Keratinocyte (primary cell): ENCODE measurements around the gene TUFM. TPM values are rescaled to one million over a fixed set of nuclear protein-coding genes. Genes with fewer than 3 reads are reported as not detected.

ENCODE experiments used
- DNase-seq: peaks from one replicate; pipeline ENCODE4 v3.0.0-alpha.2; 2011; ENCODE audit warnings: low read depth, missing footprints, low spot score
- FAIRE-seq: peaks from 2 replicates; lab custom pipeline; 2011; peaks lifted over from hg19 to GRCh38; lab: Jason Lieb, UNC
- H2AFZ ChIP-seq: 2 replicates; pipeline ENCODE4 v1.6.0; 2012; ENCODE audit warnings: low read length, control low read depth, inconsistent platforms; ENCODE audit not compliant: control insufficient read depth
- H3K27ac ChIP-seq: 2 replicates; pipeline ENCODE4 v1.5.1; 2011; ENCODE audit warnings: low read length; ENCODE audit not compliant: control insufficient read depth, insufficient read depth
- H3K27me3 ChIP-seq: 3 replicates; pipeline ENCODE4 v1.6.0; 2011; ENCODE audit warnings: low read length; ENCODE audit not compliant: control insufficient read depth, insufficient read depth; ENCODE audit errors: extremely low read depth
- H3K36me3 ChIP-seq, 2 experiments: 2 replicates in 1 of 2; 3 replicates in 1 of 2; pipeline ENCODE4 v1.5.1; 2011; ENCODE audit warnings: low read length in 2 of 2, mild to moderate bottlenecking in 1 of 2; ENCODE audit not compliant: control insufficient read depth in 2 of 2, insufficient read depth in 2 of 2; ENCODE audit errors: extremely low read depth in 1 of 2
- H3K4me1 ChIP-seq: 3 replicates; pipeline ENCODE4 v1.5.1; 2011; ENCODE audit warnings: low read length; ENCODE audit not compliant: control insufficient read depth, insufficient read depth; ENCODE audit errors: extremely low read depth
- H3K4me2 ChIP-seq: 3 replicates; pipeline ENCODE4 v1.6.0; 2011; ENCODE audit warnings: low read depth, low read length; ENCODE audit not compliant: control insufficient read depth, insufficient read depth; ENCODE audit errors: extremely low read depth
- H3K4me3 ChIP-seq, 3 experiments: fragments of 200-600 bp in 1 of 3; sonication (generic) in 1 of 3; 2 replicates in 2 of 3; 3 replicates in 1 of 3; pipeline ENCODE4 v1.5.1; 2011 to 2016; ENCODE audit warnings: low read length in 3 of 3, mild to moderate bottlenecking in 3 of 3, control low read depth in 2 of 3, inconsistent platforms in 1 of 3, low read depth in 1 of 3, mixed read lengths in 1 of 3, mixed run types in 1 of 3, moderate library complexity in 1 of 3; ENCODE audit not compliant: control insufficient read depth in 2 of 3, insufficient read depth in 2 of 3; ENCODE audit errors: extremely low read depth in 1 of 3
- H3K79me2 ChIP-seq: 2 replicates; pipeline ENCODE4 v1.6.0; 2012; ENCODE audit warnings: low read length; ENCODE audit not compliant: control insufficient read depth, insufficient read depth
- H3K9ac ChIP-seq: 3 replicates; pipeline ENCODE4 v1.6.0; 2011; ENCODE audit warnings: low read length; ENCODE audit not compliant: control insufficient read depth, insufficient read depth; ENCODE audit errors: extremely low read depth
- H3K9me1 ChIP-seq: 3 replicates; pipeline ENCODE4 v1.6.0; 2011; ENCODE audit warnings: low read length; ENCODE audit not compliant: control insufficient read depth, insufficient read depth; ENCODE audit errors: extremely low read depth
- H3K9me3 ChIP-seq: 2 replicates; pipeline ENCODE4 v1.5.1; 2012; ENCODE audit warnings: low read depth, low read length; ENCODE audit not compliant: control insufficient read depth
- H4K20me1 ChIP-seq: 3 replicates; pipeline ENCODE4 v1.6.0; 2011; ENCODE audit warnings: low read length; ENCODE audit not compliant: control insufficient read depth, insufficient read depth; ENCODE audit errors: extremely low read depth
- CTCF ChIP-seq, 3 experiments: IDR thresholded peaks in 1 of 3; conservative IDR thresholded peaks in 1 of 3; optimal IDR thresholded peaks in 1 of 3; 2 replicates in 2 of 3; 3 replicates in 1 of 3; pipeline versions ENCODE3 to v1.5.1; 2011; ENCODE audit warnings: low read length in 3 of 3, mild to moderate bottlenecking in 3 of 3, moderate library complexity in 2 of 3, control low read depth in 1 of 3, inconsistent platforms in 1 of 3; ENCODE audit not compliant: insufficient read depth in 2 of 3; ENCODE audit errors: extremely low read depth in 1 of 3
- EZH2 ChIP-seq: IDR thresholded peaks from one replicate; pipeline ENCODE4 v1.6.1; 2012; ENCODE audit warnings: inconsistent platforms, mild to moderate bottlenecking, low read length, moderate library complexity
- dilution Hi-C: fragments of 300-500 bp; cut with MboI; formaldehyde crosslinking; loops from one replicate; pipeline ENCODE4 v1.7.0; 2020; ENCODE audit warnings: low sequenced_read_pairs; ENCODE audit not compliant: extremely low pct_ligation_motif_present
- polyA plus RNA-seq, 5 experiments: library from polyadenylated mRNA; depleted of rRNA in 3 of 5; stranded (reverse) in 3 of 5; stranded (forward) in 1 of 5; unstranded in 1 of 5; fragments of >200 nt; gene quantifications; 1 replicate in 1 of 5; 2 replicates in 3 of 5; 3 replicates in 1 of 5; pipeline versions ENCODE4 v1.2.1 to v1.2.3, GENCODE V29; 2011 to 2012; ENCODE audit warnings: missing spikeins in 2 of 5, low read depth in 1 of 5, low replicate concordance in 1 of 5

TUFM gene
- polyA plus RNA-seq, 1 donor (not counting 4 experiments of a cell fraction or from before 2014, with no cell fraction given), result 134 TPM

GRCh38 chr16:28886945-28887344 lies 40.8 kb upstream of the TUFM start:
- no peak overlapping the region for H2AFZ ChIP-seq
- H3K4me2 ChIP-seq, result no peak overlapping the region
- dilution Hi-C loops, result no loop called here

GRCh38 chr16:28884045-28884444 lies 37.9 kb upstream of the TUFM start:
- Histone ChIP-seq H3K27me3 (peaks cover 25% of the 10 kb centered on the region), H3K4me2 (no peak overlapping the region), H3K36me3 (no peaks in the 10 kb centered on the region), H3K79me2 (no peaks in the 10 kb centered on the region), H2AFZ (no peak overlapping the region), H3K4me1 (peaks cover 12% of the 10 kb centered on the region), H3K9ac (no peak overlapping the region), H3K9me1 (no peaks in the 10 kb centered on the region), H3K27ac (no peak overlapping the region), H4K20me1 (no peaks in the 10 kb centered on the region), H3K4me3 (no peak overlapping the region), H3K9me3 (no peaks in the 10 kb centered on the region)
- no peak for DNase-seq
- TF ChIP-seq CTCF (optimal IDR thresholded peaks at IDR 0.05 in 1 of 3, IDR thresholded peaks at IDR 0.05 in 1 of 3, conservative IDR thresholded peaks at IDR 0.05 in 1 of 3; ENCODE audit: extremely low read depth in 1 of 3, insufficient read depth in 2 of 3, low read length in 3 of 3) (no peak), EZH2 (no peak)
- dilution Hi-C loops, result no loop called here
- no peak for FAIRE-seq

More at GRCh38 chr16:28886945-28887344, 40.8 kb upstream of the TUFM start:
- Histone ChIP-seq H4K20me1 (no peaks in the 10 kb centered on the region), H3K79me2 (no peaks in the 10 kb centered on the region), H3K27me3 (peaks cover 16% of the 10 kb centered on the region), H3K9me3 (no peaks in the 10 kb centered on the region), H3K4me3 (no peak overlapping the region), H3K4me1 (no peaks in the 10 kb centered on the region), H3K9me1 (no peaks in the 10 kb centered on the region), H3K27ac (no peak overlapping the region), H3K36me3 (no peaks in the 10 kb centered on the region), H3K9ac (no peak overlapping the region)
- DNase-seq, result no peak
- no peak for TF ChIP-seq CTCF (optimal IDR thresholded peaks at IDR 0.05 in 1 of 3, IDR thresholded peaks at IDR 0.05 in 1 of 3, conservative IDR thresholded peaks at IDR 0.05 in 1 of 3; ENCODE audit: extremely low read depth in 1 of 3, insufficient read depth in 2 of 3, low read length in 3 of 3)
- TF ChIP-seq EZH2, result no peak
- no peak for FAIRE-seq
